Vagina (tissue), 2 donors: ENCODE data around the gene PRICKLE4. TPM values are rescaled to one million over a fixed set of nuclear protein-coding genes. Genes with fewer than 3 reads are reported as not detected.

ENCODE experiments used
- DNase-seq, 2 donors: peaks; one replicate each; pipeline ENCODE4 v3.0.0-alpha.2; 2017; ENCODE audit errors: extremely low spot score in 2 of 2
- H3K27ac ChIP-seq: fragments of 200-600 bp; sonication (generic); one replicate; pipeline ENCODE4 v1.5.1; 2019
- H3K27me3 ChIP-seq: fragments of 200-600 bp; sonication (generic); one replicate; pipeline ENCODE4 v1.5.1; 2019
- H3K36me3 ChIP-seq, 2 donors: fragments of 200-600 bp; sonication (generic); one replicate each; pipeline ENCODE4 v1.5.1; 2017 to 2019
- H3K4me1 ChIP-seq: fragments of 200-600 bp; sonication (generic); one replicate; pipeline ENCODE4 v1.5.1; 2019
- H3K4me3 ChIP-seq, 2 donors: fragments of 200-600 bp; sonication (generic); 1 replicate in 1 of 2; 2 replicates in 1 of 2; pipeline ENCODE4 v1.5.1; 2016 to 2019
- H3K9me3 ChIP-seq: fragments of 200-600 bp; sonication (generic); one replicate; pipeline ENCODE4 v1.5.1; 2019
- CTCF ChIP-seq, 3 experiments: fragments of 450-650 bp in 2 of 3; fragments of 200-600 bp in 1 of 3; sonication (generic) in 1 of 3; IDR thresholded peaks; one replicate each; pipeline ENCODE4 v1.5.1; 2017 to 2019; ENCODE audit warnings: antibody characterized with exemption in 3 of 3, mild to moderate bottlenecking in 2 of 3, moderate library complexity in 2 of 3
- POLR2A ChIP-seq, 2 donors: fragments of 450-650 bp; IDR thresholded peaks; one replicate each; pipeline ENCODE4 v1.6.1; 2017; ENCODE audit warnings: antibody characterized with exemption in 2 of 2, mild to moderate bottlenecking in 2 of 2, moderate library complexity in 2 of 2
- POLR2AphosphoS5 ChIP-seq, 2 donors: sonication (generic); formaldehyde crosslinking; IDR thresholded peaks; one replicate each; pipeline ENCODE4 v1.9.0; 2017; ENCODE audit warnings: antibody characterized with exemption in 2 of 2, mild to moderate bottlenecking in 2 of 2, low read depth in 1 of 2; ENCODE audit not compliant: insufficient read depth in 1 of 2
- intact Hi-C: fragments of 100-400 bp; cut with DNase I; formaldehyde crosslinking; loops from one replicate; pipeline ENCODE4 v1.15.1; 2023
- total RNA-seq: library from RNA; depleted of rRNA; stranded (reverse); fragments of >200 nt; gene quantifications from one replicate; pipeline ENCODE4 v1.2.3, GENCODE V29; 2016

The PRICKLE4 gene
- total RNA-seq, 1 donor from 2014 or later: 10.1 TPM

GRCh38 chr6:41775293-41775882 is 5.2 kb upstream of the PRICKLE4 start:
- Histone ChIP-seq H3K27me3 (no peaks in the 10 kb centered on the region), H3K4me3 (no peak overlapping the region), H3K36me3 (peaks cover 3 to 62% of the 10 kb centered on the region in 2 donors), H3K4me1 (peaks cover 9% of the 10 kb centered on the region), H3K27ac (no peak overlapping the region), H3K9me3 (no peaks in the 10 kb centered on the region)
- intact Hi-C loops: no loop called here
- no peak for DNase-seq
- TF ChIP-seq POLR2A (IDR thresholded peaks at IDR 0.05): no peak

- no peak overlapping the region for H3K27ac ChIP-seq
- TF ChIP-seq POLR2A (IDR thresholded peaks at IDR 0.05) (no peak), CTCF (IDR thresholded peaks at IDR 0.05) (no peak), POLR2AphosphoS5 (IDR thresholded peaks at IDR 0.05; ENCODE audit: insufficient read depth in 1 of 2, low read depth in 1 of 2) (no peak)
- H3K4me3 ChIP-seq: no peak overlapping the region
- DNase-seq: no peak
- H3K4me1 ChIP-seq: peaks cover 25% of the 10 kb centered on the region
- intact Hi-C loops: no loop called here
- peaks cover 0 to 38% of the 10 kb centered on the region in 2 donors for H3K36me3 ChIP-seq
- H3K27me3 ChIP-seq: no peaks in the 10 kb centered on the region
- no peaks in the 10 kb centered on the region for H3K9me3 ChIP-seq
Measured at GRCh38 chr6:41777551-41778285, 2.9 kb upstream of the PRICKLE4 start.

GRCh38 chr6:41778895-41779294 is 1.7 kb upstream of the PRICKLE4 start:
- Histone ChIP-seq H3K27me3 (no peaks in the 10 kb centered on the region), H3K9me3 (no peaks in the 10 kb centered on the region), H3K4me1 (peaks cover 25% of the 10 kb centered on the region), H3K4me3 (peak overlapping the region; percentile 83 to 89), H3K27ac (peak overlapping the region; percentile 48), H3K36me3 (peaks cover 0 to 27% of the 10 kb centered on the region in 2 donors)
- intact Hi-C loops: no loop called here
- TF ChIP-seq POLR2AphosphoS5 (IDR thresholded peaks at IDR 0.05; ENCODE audit: insufficient read depth in 1 of 2, low read depth in 1 of 2) (no peak), POLR2A (IDR thresholded peaks at IDR 0.05) (no peak), CTCF (IDR thresholded peaks at IDR 0.05) (no peak)
- DNase-seq: no peak

- peaks cover 0 to 22% of the 10 kb centered on the region in 2 donors for H3K36me3 ChIP-seq
- no peaks in the 10 kb centered on the region for H3K27me3 ChIP-seq
- no peaks in the 10 kb centered on the region for H3K9me3 ChIP-seq
- H3K27ac ChIP-seq: peak overlapping the region; percentile 48
- no peak for TF ChIP-seq POLR2A (IDR thresholded peaks at IDR 0.05)
- no peak for TF ChIP-seq POLR2AphosphoS5 (IDR thresholded peaks at IDR 0.05; ENCODE audit: insufficient read depth in 1 of 2, low read depth in 1 of 2)
- no peak for TF ChIP-seq CTCF (IDR thresholded peaks at IDR 0.05)
- DNase-seq: no peak
- intact Hi-C loops: no loop called here
- peaks cover 29% of the 10 kb centered on the region for H3K4me1 ChIP-seq
- H3K4me3 ChIP-seq: peak overlapping the region; percentile 83 to 89
Measured at GRCh38 chr6:41779336-41779735, 1.2 kb upstream of the PRICKLE4 start.

GRCh38 chr6:41779788-41780550 is 613 bp upstream of the PRICKLE4 start, which contains the start of gene FRS3:
Gene FRS3 (minus strand): TSS chr6:41779900. CDS start chr6:41776987, 2,913 bp downstream.
- TF ChIP-seq POLR2A (IDR thresholded peaks at IDR 0.05) (no peak), POLR2AphosphoS5 (IDR thresholded peaks at IDR 0.05; ENCODE audit: insufficient read depth in 1 of 2, low read depth in 1 of 2) (peak; percentile 66), CTCF (IDR thresholded peaks at IDR 0.05) (peak; percentile 77 to 92 (median 77))
- no peaks in the 10 kb centered on the region for H3K27me3 ChIP-seq
- H3K36me3 ChIP-seq: peaks cover 0 to 16% of the 10 kb centered on the region in 2 donors
- peaks cover 36% of the 10 kb centered on the region for H3K4me1 ChIP-seq
- H3K9me3 ChIP-seq: no peaks in the 10 kb centered on the region
- H3K4me3 ChIP-seq: peak within 1 kb of the TSS; percentile 83 to 89
- peak in 1 of 2 donors; percentile 96 for DNase-seq
- peak within 1 kb of the TSS; percentile 94 for H3K27ac ChIP-seq
- intact Hi-C loops: loop anchor here (2.0 kb wide), 1 partner anchor 265 kb away; no protein-coding TSS in a partner anchor
